Lung microvascular endothelial cell (primary cell): Measurements from ENCODE around the gene PRPSAP1. TPM values are rescaled to one million over a fixed set of nuclear protein-coding genes. Genes with fewer than 3 reads are reported as not detected.
"Not testable (repeated sequence)": the region's sequence is repeated elsewhere in the genome, so short reads cannot be mapped to it uniquely, and the experiment has no call there.

Experiments used
- DNase-seq, 2 donors: peaks; one replicate each; pipeline versions ENCODE4 v3.0.0 to v3.0.0-alpha.2; 2010; ENCODE audit warnings: low read depth in 2 of 2
- total RNA-seq: library from RNA; depleted of rRNA; stranded (reverse); fragments of >200 nt; gene quantifications from 2 replicates; pipeline ENCODE4 v1.2.1, GENCODE V29; 2014

PRPSAP1 gene
- total RNA-seq, 1 donor from 2014 or later: 103 TPM

- DNase-seq: no peak
These were observed 75.3 kb downstream of the PRPSAP1 start for GRCh38 chr17:76278268-76278908.

GRCh38 chr17:76277300-76278267 lies 76.1 kb downstream of the PRPSAP1 start:
- DNase-seq: no peak

GRCh38 chr17:76276461-76277299 lies 77.0 kb downstream of the PRPSAP1 start:
- DNase-seq: no peak

- no peak for DNase-seq
These were observed 77.7 kb downstream of the PRPSAP1 start for GRCh38 chr17:76276069-76276431.

- no peak for DNase-seq
These were observed 78.2 kb downstream of the PRPSAP1 start for GRCh38 chr17:76275382-76276068.

GRCh38 chr17:76274112-76274956 lies 79.4 kb downstream of the PRPSAP1 start:
- peak in 1 of 2 donors; percentile 1 for DNase-seq

GRCh38 chr17:76273445-76274111 lies 80.1 kb downstream of the PRPSAP1 start:
- no peak for DNase-seq

- no peak for DNase-seq
These were observed 80.9 kb downstream of the PRPSAP1 start for GRCh38 chr17:76272541-76273444.

GRCh38 chr17:76271669-76272540 lies 81.8 kb downstream of the PRPSAP1 start:
- peak in 1 of 2 donors; percentile 50 for DNase-seq

GRCh38 chr17:76270770-76271668 lies 82.7 kb downstream of the PRPSAP1 start:
- DNase-seq: no peak

GRCh38 chr17:76270127-76270592 lies 83.6 kb downstream of the PRPSAP1 start:
- DNase-seq: no peak

- peak in 1 of 2 donors; percentile 0 for DNase-seq
These were observed 84.4 kb downstream of the PRPSAP1 start for GRCh38 chr17:76268991-76269981.

GRCh38 chr17:76268015-76268749 lies 85.5 kb downstream of the PRPSAP1 start:
- DNase-seq: peak; percentile 86 to 87

GRCh38 chr17:76267581-76268001 lies 86.1 kb downstream of the PRPSAP1 start:
- not testable (repeated sequence) for DNase-seq
